Ishikawa (cell line): ENCODE data around the gene PIK3C2B.

Source experiments
- CEBPB ChIP-seq: IDR thresholded peaks from 2 replicates; pipeline ENCODE4 v1.6.1; 2012
- CREB1 ChIP-seq: IDR thresholded peaks from 2 replicates; pipeline ENCODE4 v1.6.1; 2012; ENCODE audit warnings: low read depth
- EGR1 ChIP-seq: IDR thresholded peaks from 2 replicates; pipeline ENCODE4 v1.6.1; 2012
- EP300 ChIP-seq: IDR thresholded peaks from 2 replicates; pipeline ENCODE4 v1.6.1; 2012; ENCODE audit warnings: borderline replicate concordance
- FOXM1 ChIP-seq: IDR thresholded peaks from 2 replicates; pipeline ENCODE4 v1.6.1; 2012; ENCODE audit warnings: low read depth, borderline replicate concordance
- NFIC ChIP-seq: IDR thresholded peaks from 2 replicates; pipeline ENCODE4 v1.6.1; 2012
- TAF1 ChIP-seq: IDR thresholded peaks from 2 replicates; pipeline ENCODE4 v1.6.1; 2012; ENCODE audit warnings: low read depth, mild to moderate bottlenecking
- TCF12 ChIP-seq: IDR thresholded peaks from 2 replicates; pipeline ENCODE4 v1.6.1; 2012; ENCODE audit warnings: low read depth
- TEAD4 ChIP-seq: IDR thresholded peaks from 2 replicates; pipeline ENCODE4 v1.6.1; 2012
- YY1 ChIP-seq: IDR thresholded peaks from 2 replicates; pipeline ENCODE4 v1.6.1; 2012; ENCODE audit warnings: low read depth
- ZBTB7A ChIP-seq: IDR thresholded peaks from 2 replicates; pipeline ENCODE4 v1.6.1; 2012; ENCODE audit warnings: low read depth
- TF ChIP-seq, protein P1 (sequence below): IDR thresholded peaks from 2 replicates; pipeline ENCODE4 v1.6.1; 2012
- TF ChIP-seq, protein P2 (sequence below): IDR thresholded peaks from 2 replicates; pipeline ENCODE4 v1.6.1; 2012; ENCODE audit warnings: low read depth, mild to moderate bottlenecking
- TF ChIP-seq, protein P3 (sequence below): IDR thresholded peaks from 2 replicates; pipeline ENCODE4 v1.6.1; 2012

DNA sequence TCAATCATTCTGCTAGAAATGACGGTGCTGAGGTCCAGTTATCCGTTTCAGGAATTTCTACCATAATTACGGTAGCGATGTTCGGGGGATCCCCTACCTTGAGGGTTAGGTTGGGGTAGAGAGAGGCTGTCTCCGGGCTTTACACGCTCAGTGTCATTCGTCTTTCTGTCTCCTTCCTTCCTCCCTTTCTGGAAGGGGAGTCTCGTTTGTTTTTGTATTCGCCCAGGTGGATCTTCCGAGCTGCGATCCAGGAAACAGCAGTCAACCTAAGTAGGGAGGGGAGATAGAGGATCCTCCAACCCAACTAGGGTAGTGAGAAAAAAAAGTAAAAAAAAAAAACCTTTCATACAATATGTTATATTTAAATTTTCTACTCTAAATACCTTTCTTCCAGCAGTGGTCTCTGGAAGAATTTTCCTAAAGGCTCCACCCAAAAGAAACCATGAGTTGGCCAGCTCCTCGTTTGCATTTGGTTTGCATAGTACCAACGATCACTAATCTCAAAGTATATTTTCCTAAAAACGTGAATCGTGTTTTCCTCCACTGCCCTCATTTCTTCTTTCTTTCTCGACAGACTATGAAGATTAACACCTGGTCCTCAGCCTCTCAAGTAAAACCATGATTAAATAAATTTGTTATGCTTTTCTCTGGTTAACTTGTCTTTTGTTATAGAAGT lies 611 bp upstream of the PIK3C2B start:
- TF ChIP-seq TAF1 (no peak), EGR1 (no peak), NFIC (no peak), EP300 (no peak), TCF12 (no peak), ZBTB7A (no peak; the same call in 1 of the 2 replicates), YY1 (no peak), TEAD4 (no peak), CEBPB (no peak), FOXM1 (no peak), CREB1 (no peak)
- TF ChIP-seq, protein P1, sequence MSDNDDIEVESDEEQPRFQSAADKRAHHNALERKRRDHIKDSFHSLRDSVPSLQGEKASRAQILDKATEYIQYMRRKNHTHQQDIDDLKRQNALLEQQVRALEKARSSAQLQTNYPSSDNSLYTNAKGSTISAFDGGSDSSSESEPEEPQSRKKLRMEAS: no peak
- TF ChIP-seq, protein P2, sequence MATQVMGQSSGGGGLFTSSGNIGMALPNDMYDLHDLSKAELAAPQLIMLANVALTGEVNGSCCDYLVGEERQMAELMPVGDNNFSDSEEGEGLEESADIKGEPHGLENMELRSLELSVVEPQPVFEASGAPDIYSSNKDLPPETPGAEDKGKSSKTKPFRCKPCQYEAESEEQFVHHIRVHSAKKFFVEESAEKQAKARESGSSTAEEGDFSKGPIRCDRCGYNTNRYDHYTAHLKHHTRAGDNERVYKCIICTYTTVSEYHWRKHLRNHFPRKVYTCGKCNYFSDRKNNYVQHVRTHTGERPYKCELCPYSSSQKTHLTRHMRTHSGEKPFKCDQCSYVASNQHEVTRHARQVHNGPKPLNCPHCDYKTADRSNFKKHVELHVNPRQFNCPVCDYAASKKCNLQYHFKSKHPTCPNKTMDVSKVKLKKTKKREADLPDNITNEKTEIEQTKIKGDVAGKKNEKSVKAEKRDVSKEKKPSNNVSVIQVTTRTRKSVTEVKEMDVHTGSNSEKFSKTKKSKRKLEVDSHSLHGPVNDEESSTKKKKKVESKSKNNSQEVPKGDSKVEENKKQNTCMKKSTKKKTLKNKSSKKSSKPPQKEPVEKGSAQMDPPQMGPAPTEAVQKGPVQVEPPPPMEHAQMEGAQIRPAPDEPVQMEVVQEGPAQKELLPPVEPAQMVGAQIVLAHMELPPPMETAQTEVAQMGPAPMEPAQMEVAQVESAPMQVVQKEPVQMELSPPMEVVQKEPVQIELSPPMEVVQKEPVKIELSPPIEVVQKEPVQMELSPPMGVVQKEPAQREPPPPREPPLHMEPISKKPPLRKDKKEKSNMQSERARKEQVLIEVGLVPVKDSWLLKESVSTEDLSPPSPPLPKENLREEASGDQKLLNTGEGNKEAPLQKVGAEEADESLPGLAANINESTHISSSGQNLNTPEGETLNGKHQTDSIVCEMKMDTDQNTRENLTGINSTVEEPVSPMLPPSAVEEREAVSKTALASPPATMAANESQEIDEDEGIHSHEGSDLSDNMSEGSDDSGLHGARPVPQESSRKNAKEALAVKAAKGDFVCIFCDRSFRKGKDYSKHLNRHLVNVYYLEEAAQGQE: no peak
- TF ChIP-seq, protein P3, sequence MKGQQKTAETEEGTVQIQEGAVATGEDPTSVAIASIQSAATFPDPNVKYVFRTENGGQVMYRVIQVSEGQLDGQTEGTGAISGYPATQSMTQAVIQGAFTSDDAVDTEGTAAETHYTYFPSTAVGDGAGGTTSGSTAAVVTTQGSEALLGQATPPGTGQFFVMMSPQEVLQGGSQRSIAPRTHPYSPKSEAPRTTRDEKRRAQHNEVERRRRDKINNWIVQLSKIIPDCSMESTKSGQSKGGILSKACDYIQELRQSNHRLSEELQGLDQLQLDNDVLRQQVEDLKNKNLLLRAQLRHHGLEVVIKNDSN: no peak
